Ovary (tissue), 3 donors: ENCODE results near the gene IFIT3.

Experiments used
- CTCF ChIP-seq, 3 donors: fragments of 450-650 bp in 2 of 3; fragments of 200-600 bp in 1 of 3; IDR thresholded peaks; one replicate each; pipeline versions ENCODE4 v1.5.1 to v1.8.0; 2016 to 2022; ENCODE audit warnings: antibody characterized with exemption in 3 of 3, mild to moderate bottlenecking in 1 of 3
- EP300 ChIP-seq: sonication (generic); formaldehyde crosslinking; IDR thresholded peaks from one replicate; pipeline ENCODE4 v1.6.1; 2017; ENCODE audit warnings: antibody characterized with exemption
- donor health status: DM: no; HTN: no; CAD: no.

GRCh38 chr10:89367529-89367928 is 39.7 kb downstream of the IFIT3 start:
- TF ChIP-seq CTCF (IDR thresholded peaks at IDR 0.05) (no peak), EP300 (no peak)
